ENCODE measurements around the gene ATP6V1C2.
A peak's percentile ranks its signal among the peaks of the same experiment; 100 is the strongest.
"Not testable (repeated sequence)": the region's sequence is repeated elsewhere in the genome, so short reads cannot be mapped to it uniquely, and the experiment has no call there.

The ATP6V1C2 gene

DNA sequence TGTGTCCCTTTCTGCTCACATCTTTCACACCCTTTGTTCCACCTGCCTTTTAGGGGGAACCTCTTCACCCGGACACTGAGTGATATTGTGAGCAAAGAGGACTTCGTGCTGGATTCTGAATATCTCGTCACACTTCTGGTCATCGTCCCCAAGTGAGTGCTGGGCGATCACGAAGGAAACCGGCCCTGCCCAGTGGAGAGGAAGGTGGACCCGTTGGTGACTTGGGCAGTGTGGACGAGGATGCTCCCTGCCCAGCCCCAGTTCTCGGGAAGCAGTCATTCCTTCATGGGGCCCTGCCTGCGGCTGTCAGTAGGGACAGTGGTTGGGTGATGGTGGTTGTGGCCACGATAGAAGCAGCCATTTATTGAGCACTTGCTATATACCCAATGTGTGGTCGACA is 50.4 kb downstream of the ATP6V1C2 start:
- DNase-seq, result no peak

- DNase-seq, result no peak
These were observed 50.9 kb downstream of the ATP6V1C2 start for GRCh38 chr2:10772201-10772867.

DNA sequence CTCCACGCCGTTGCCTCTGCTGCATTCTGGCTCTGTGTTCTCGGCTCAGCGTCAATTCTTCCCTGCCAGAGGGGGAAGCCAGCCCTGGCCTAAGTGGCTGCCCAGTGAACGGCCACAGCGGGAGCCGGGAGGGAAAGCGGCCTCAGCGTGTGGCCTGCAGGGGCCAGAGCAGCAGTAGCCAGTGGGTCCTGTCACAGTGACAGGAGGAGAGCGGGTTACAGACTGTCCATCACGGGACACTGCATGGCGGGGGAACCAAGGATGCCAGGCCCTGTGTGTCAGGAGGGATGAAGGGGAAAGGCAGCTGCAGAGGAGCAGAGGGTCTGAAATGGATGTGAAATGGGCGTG is 51.4 kb downstream of the ATP6V1C2 start:
- DNase-seq, result no peak

DNA sequence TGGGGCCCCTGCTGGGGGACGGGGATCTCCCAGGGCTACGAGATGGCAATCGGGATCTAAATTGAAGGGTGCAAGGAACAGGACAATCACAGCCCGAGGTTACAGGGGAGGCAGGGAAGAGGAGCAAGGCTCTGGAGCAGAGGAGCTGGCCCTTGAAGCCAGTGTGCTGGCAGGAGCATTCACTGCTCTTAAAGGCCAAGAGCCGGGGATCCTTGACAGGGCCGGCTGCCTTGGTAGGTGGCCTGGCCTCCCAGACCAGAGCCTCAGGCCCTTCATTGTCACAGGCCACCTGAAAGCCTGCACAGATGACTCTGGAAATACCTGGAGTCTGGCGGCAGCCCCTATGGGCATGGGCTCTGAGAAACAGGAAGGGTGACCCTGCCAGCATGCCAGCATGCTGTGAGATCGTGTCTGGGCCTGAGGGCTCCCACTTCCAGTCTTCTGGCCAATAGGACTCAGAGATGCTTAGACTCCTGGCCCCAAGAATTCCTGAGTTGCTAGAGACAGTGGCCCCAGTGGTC is 52.5 kb downstream of the ATP6V1C2 start:
- no peak for DNase-seq

DNA sequence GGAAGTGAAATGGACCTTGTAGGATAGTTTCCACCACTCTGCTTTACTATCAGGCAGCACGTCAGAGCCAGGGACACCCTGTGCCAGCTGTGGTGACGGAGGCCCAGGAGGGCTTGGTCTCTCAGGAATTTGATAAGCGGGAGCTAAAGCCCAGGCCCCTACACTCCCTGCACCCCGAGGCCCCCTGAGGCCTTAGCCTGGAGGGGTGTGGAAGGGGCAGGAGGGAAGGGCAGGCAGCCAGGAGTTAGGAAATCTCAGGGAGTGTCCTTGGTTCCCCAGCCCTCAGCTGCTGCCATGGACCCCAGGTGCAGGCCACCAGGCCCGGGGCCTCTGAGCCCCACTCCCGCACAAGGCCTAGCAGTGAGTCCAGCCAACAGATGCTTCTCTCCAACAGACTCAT is 53.0 kb downstream of the ATP6V1C2 start:
- no peak for DNase-seq

DNA sequence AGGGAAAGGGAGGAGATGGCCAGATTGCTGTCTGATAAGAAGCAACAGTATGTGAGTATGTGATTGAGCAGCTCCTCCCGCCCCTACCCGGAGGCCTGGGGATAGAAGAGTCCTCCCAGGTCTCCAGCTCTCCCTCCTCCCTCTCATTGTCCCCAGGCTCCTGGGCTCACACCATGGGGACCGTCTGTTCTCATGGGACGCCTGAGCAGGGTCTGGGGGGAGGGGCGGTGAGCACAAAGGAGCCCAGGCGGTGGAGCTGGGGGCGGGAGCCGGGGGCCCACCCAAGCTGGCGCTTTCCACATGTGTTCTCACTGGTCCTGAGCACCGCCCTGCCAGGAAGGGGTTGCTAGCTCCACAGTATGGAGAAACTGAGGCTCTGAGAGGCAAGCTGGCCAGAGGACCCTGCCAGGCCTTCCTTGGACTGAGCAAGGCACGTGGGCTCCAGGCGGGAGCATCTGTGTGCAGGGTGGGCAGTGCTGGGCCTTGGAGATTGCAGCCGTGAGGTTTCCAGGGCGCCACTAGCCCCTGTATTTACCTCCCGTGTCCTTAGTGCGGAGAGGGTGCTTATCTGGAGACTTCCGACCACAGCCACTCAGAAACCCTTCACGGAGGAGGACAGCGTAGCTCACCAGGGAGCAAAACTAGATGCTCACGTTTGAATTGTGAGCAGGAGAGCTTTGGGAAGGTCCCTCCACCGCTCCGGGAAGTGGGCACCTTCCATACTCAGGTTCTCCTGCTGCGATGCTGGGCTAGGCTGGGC is 53.8 kb downstream of the ATP6V1C2 start:
- no peak for DNase-seq

- no peak for DNase-seq
These were observed 54.4 kb downstream of the ATP6V1C2 start for GRCh38 chr2:10775831-10776230.

GRCh38 chr2:10776231-10776977 is 55.0 kb downstream of the ATP6V1C2 start:
- no peak for DNase-seq

- no peak for DNase-seq
These were observed 55.8 kb downstream of the ATP6V1C2 start for GRCh38 chr2:10777111-10777841.

- no peak for DNase-seq
These were observed 56.7 kb downstream of the ATP6V1C2 start for GRCh38 chr2:10777842-10778723.

- DNase-seq, result no peak
These were observed 57.3 kb downstream of the ATP6V1C2 start for GRCh38 chr2:10778724-10779115.

DNA sequence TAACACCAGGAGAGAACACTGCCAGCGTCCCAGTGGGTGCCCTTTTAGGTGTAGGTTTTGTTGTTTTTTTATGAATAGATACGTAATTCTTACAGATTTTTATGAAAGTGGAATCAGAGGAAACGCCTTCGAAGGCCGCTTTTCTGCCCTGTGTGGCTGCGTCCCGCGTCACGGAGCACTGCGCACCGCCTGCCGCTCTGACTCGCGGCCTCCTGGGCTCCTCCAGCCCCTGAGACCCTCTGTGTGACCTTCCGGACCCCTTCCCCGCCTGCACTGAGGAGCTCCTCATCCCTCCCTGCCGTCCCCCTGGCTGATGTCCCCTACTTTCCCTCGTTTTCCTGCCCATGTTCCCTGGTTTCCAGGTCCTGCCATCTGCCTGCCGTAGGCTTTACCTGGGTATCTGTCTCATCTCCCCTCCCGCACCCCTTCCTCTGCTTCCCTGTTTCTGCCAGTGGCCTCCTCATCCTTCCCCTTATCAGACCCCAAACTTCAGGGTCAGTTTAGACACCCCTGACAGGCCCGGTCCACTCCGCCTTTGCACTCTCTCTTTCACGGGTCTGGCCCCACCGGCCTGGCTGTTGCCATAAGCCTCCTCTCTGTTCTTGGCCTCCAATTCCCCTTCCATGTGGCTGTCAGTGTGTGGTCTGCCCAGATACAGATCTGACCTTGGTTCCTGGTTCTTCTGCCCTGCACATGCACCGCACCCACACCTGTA is 58.5 kb downstream of the ATP6V1C2 start:
- DNase-seq, result no peak

- DNase-seq, result no peak
These were observed 59.0 kb downstream of the ATP6V1C2 start for GRCh38 chr2:10780491-10780820.

GRCh38 chr2:10780821-10781220 is 59.4 kb downstream of the ATP6V1C2 start:
- not testable (repeated sequence) for DNase-seq

- no peak for DNase-seq
These were observed 60.3 kb downstream of the ATP6V1C2 start for GRCh38 chr2:10781746-10782145.

- no peak for DNase-seq
These were observed 62.0 kb downstream of the ATP6V1C2 start for GRCh38 chr2:10783421-10783820.

GRCh38 chr2:10784719-10785118 is 63.3 kb downstream of the ATP6V1C2 start:
- DNase-seq, result no peak

GRCh38 chr2:10785260-10785659 is 63.8 kb downstream of the ATP6V1C2 start:
- DNase-seq, result no peak

DNA sequence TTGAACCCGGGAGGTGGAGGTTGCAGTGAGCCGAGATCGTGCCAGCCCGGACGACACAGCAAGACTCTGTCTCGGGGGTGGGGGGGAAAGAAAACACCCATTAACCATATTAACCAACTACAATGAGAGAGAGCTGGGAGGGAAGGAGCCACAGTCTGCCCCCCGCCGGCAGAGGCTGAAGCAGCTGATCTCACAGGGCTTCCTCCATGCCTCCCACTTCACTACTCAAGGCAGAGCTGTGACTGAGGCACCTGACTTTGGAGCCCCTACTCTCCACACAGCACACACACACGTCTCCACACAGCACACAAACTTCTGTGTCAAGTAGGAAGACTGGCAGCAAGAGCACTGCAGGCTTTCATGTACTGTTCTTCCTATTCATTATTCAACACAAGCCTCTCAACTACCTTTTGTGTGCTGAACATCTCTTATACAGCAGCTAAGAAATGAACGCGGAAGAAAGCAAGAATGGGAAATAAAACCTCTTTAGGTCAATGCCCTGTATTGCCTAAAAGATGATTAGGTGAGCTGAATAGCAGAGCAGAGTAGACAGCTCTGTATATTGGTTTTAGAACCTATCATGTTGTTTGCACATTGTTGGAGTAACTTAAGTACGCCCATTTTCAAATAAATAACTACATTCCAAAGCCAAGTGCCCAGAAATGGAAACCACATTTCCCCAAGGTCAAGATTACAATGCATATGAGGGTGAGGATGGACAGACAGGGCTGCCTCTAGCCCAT is 65.0 kb downstream of the ATP6V1C2 start:
- DNase-seq, result no peak

DNA sequence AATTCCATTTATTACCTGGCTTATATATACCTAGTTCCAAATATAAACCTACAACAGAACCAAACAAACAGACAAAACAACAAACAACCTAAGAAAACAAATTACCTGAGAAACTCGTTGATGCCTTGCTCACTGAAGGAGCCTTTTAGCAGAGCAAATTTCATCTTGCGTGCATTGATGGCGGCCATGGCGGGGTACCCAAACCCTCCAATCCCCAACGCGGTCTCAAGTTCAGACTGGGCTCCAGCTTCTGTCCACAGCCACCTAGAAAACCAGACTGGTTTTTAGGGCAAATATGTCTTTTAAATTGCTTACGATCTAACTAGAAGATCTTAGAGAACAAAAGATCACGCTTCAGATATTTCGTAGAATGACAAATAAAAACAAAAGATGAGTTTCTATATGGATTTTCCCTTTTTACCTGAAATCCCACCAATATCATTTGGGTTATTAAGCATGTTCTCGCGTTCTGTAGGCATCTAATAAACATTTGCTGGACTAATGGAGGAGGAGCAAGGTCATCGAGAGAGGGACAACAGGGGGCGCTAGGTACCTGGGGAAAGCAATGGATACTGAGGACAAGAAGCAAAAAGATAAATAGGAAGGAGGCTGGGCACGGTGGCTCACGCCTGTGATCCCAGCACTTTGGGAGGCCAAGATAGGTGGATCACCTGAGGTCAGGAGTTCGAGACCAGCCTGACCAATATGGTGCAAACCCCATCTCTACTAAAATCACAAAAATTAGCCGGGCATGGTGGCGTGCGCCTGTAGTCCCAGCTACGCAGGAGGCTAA is 65.9 kb downstream of the ATP6V1C2 start:
- peak; percentile 28 to 41 for DNase-seq
